ENCODE results near the gene AKAP13.

AKAP13 gene

DNA sequence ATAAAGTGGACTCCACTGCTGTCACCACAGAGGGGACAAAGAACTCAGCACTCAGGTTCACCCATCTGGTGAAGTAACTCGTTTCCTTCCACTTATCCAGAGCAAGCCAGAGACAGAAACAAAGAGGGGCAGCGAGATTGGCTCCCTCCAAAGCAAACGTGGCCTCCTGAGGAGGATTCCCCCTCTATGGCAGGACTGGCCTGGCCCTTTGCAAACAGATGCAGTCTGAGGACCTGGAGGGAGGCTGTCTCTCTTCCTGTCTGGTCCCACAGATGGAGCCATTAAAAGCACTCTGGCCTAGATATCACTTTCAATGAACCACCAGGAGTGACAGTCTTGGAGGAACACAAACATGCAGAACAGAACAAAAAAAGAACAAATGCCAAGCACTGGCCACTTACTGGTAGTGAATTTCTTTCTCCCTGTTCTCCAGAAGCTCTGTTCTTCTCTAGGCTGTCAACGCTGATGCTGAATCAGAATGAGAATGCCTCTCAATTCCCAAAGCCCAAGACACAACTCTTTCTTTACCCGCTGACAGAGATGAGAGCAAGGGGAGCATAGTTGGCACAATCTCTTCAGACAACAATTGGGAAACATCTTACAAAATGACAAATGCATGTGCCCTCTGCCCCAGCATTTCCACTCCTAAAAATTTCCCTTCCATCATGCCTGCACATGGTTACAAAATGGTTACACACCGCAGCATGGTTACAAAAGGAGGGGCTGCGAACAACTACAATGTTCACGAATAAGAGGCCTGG lies 400.0 kb downstream of the AKAP13 start:
- DNase-seq (ENCODE audit: low read depth, low spot score), result no peak
- ChIA-PET POLR2A (no interaction called here), CTCF (no interaction called here)
- no peak overlapping the region for H3K4me3 ChIP-seq (ENCODE audit: low read depth, low read length)
- TF ChIP-seq, protein P1, sequence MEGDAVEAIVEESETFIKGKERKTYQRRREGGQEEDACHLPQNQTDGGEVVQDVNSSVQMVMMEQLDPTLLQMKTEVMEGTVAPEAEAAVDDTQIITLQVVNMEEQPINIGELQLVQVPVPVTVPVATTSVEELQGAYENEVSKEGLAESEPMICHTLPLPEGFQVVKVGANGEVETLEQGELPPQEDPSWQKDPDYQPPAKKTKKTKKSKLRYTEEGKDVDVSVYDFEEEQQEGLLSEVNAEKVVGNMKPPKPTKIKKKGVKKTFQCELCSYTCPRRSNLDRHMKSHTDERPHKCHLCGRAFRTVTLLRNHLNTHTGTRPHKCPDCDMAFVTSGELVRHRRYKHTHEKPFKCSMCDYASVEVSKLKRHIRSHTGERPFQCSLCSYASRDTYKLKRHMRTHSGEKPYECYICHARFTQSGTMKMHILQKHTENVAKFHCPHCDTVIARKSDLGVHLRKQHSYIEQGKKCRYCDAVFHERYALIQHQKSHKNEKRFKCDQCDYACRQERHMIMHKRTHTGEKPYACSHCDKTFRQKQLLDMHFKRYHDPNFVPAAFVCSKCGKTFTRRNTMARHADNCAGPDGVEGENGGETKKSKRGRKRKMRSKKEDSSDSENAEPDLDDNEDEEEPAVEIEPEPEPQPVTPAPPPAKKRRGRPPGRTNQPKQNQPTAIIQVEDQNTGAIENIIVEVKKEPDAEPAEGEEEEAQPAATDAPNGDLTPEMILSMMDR (IDR thresholded peaks at IDR 0.05; ENCODE audit: insufficient read depth, low read length, missing control alignments), result no peak

DNA sequence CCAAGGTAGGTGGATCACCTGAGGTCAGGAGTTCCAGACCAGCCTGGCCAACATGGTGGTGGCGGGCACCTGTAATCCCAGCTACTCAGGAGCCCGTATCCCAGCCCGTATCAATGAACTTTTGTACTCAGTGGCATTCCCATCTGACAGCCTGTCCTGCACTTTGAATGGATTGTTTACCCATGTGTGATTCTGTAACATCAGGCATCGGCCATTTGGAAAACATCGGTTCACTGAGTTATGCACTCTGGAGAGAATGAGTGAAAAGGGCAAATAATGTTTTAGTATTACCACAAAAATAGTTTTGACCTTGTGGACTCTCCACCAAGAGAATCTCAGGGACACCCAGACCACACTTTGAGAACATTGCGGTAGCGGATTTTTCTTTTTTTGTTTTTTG lies 400.7 kb downstream of the AKAP13 start:
- ChIA-PET POLR2A (no interaction called here), CTCF (no interaction called here)
- no peak overlapping the region for H3K4me3 ChIP-seq (ENCODE audit: low read depth, low read length)
- TF ChIP-seq, protein P1 (IDR thresholded peaks at IDR 0.05; ENCODE audit: insufficient read depth, low read length, missing control alignments), result no peak
- no peak for DNase-seq (ENCODE audit: low read depth, low spot score)

DNA sequence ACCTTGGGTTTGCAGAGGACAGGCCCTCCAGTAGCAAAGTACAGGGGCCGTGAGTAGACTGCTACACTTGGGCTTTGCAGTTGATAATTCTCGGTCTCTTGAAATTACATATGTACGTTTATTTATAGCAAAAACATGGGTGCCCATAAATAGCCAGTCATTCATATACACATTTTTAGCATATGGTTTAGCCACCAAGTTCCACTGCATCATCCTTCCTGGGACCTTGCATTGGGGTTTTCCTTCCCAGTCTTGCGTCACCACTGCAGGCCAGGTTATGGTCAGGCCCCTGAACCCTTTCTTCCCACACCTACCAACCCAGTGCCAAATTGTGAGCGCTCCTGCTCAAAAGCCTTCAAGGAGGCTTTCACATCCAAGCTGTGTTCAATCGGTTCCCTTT lies 401.7 kb downstream of the AKAP13 start:
- no peak overlapping the region for H3K4me3 ChIP-seq (ENCODE audit: low read depth, low read length)
- POLR2A ChIA-PET, result no interaction called here
- CTCF ChIA-PET, result no interaction called here
- no peak for DNase-seq (ENCODE audit: low read depth, low spot score)
- TF ChIP-seq, protein P1 (IDR thresholded peaks at IDR 0.05; ENCODE audit: insufficient read depth, low read length, missing control alignments), result no peak

DNA sequence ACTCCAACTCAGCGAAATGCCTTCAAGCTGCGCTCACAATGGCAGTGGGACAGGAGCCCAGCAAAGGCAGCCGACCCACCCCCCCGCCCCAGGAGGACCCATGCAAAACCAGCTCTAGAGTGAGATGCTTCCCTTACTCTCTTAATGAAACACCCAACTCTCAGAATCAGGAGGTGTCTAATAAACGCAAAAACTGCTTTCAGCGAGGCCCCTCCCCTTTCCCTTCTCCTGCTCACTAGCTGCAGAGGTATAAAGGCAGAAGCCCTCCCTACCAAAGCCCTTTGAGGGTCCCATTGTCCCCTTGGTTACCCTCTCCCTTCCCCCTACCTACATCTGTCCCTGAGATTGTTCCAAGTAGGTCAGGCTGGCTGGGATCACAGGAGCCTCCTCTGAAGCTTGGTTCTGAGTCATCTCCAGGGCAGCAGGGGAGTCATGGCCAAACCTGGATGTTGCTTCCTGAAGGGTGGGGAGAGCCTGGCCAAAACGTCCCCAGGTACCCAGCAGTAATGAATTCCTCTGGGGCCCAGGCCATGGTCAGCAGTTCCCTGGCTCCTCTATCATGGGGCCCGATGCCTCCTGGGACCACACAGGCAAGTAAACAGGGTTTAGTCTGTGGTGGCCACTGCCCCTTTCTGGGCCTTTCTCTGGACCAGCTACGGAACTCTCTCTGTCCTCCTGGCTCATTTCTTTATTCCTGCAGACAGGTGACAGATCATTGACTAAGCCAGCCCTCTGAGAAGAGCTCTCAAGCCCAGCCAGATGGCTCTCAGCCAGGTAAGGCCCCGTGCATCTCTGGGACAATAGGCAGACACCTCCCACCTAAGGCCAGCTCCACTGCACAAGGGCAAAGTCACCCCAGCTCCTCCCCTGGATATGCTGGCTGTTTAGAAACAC lies 405.7 kb downstream of the AKAP13 start:
- ChIA-PET POLR2A (interaction anchor here (1.1 kb wide), 1 partner anchor 8 kb away, joined by 3 read pairs; the partner anchor contains the start of gene KLHL25), CTCF (interaction anchor here (1.3 to 2.3 kb wide), 4 partner anchors 14 to 45 kb away, joined by 4 to 8 read pairs (median 6); no protein-coding TSS in a partner anchor)
- TF ChIP-seq, protein P1 (IDR thresholded peaks at IDR 0.05; ENCODE audit: insufficient read depth, low read length, missing control alignments), result no peak
- no peak overlapping the region for H3K4me3 ChIP-seq (ENCODE audit: low read depth, low read length)
- no peak for DNase-seq (ENCODE audit: low read depth, low spot score)

DNA sequence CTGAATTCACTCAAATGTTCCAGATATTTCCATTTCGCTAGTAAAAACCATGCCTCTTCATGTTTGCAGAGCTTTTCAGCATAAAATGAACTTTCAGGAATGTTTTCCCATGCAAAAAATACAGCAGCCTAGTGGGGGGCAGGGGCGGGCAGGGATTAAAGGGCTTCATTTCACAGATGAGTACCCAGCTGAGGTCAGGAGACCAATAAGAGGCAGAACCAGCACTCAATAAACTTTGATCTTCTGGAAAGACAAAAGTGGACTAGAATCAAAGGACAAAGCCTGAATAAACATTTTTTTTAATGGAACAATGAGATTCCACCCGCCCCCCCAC lies 406.3 kb downstream of the AKAP13 start:
- TF ChIP-seq, protein P1 (IDR thresholded peaks at IDR 0.05; ENCODE audit: insufficient read depth, low read length, missing control alignments), result no peak
- POLR2A ChIA-PET, result interaction anchor here (1.1 kb wide), 1 partner anchor 8 kb away, joined by 3 read pairs; the partner anchor contains the start of gene KLHL25
- no peak for DNase-seq (ENCODE audit: low read depth, low spot score)
- CTCF ChIA-PET, result interaction anchor here (1.6 to 2.3 kb wide), 2 partner anchors 17 to 45 kb away, joined by 5 to 7 read pairs; no protein-coding TSS in a partner anchor
- H3K4me3 ChIP-seq (ENCODE audit: low read depth, low read length), result no peak overlapping the region
